ENCODE data around the gene PITPNC1.

DNA sequence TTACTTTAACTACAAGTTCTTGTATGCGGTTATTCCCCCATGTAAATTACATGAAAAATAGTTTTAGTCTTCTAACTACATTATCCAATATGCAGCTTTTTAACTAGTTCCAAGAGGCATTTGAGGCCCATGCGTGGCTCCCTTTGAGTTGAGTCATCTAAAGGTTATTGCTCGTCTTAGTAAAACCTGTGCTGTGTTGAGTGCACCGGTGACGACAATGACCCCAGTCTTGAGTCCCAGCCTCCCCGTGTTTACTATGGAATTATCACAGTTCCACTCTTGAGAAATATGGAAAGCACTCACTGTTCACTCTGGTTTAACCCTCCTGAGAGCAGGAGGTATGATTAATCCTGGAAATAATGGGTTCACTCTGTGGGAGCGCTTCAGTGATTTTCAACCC lies 119.2 kb downstream of the PITPNC1 start:
- TF ChIP-seq, protein P1, sequence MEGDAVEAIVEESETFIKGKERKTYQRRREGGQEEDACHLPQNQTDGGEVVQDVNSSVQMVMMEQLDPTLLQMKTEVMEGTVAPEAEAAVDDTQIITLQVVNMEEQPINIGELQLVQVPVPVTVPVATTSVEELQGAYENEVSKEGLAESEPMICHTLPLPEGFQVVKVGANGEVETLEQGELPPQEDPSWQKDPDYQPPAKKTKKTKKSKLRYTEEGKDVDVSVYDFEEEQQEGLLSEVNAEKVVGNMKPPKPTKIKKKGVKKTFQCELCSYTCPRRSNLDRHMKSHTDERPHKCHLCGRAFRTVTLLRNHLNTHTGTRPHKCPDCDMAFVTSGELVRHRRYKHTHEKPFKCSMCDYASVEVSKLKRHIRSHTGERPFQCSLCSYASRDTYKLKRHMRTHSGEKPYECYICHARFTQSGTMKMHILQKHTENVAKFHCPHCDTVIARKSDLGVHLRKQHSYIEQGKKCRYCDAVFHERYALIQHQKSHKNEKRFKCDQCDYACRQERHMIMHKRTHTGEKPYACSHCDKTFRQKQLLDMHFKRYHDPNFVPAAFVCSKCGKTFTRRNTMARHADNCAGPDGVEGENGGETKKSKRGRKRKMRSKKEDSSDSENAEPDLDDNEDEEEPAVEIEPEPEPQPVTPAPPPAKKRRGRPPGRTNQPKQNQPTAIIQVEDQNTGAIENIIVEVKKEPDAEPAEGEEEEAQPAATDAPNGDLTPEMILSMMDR (IDR thresholded peaks at IDR 0.05), result no peak
- TF ChIP-seq POLR2A (IDR thresholded peaks at IDR 0.05), result no peak

Data from tibial nerve (tissue), 3 donors.